ENCODE data around the gene CNTN1.

DNA sequence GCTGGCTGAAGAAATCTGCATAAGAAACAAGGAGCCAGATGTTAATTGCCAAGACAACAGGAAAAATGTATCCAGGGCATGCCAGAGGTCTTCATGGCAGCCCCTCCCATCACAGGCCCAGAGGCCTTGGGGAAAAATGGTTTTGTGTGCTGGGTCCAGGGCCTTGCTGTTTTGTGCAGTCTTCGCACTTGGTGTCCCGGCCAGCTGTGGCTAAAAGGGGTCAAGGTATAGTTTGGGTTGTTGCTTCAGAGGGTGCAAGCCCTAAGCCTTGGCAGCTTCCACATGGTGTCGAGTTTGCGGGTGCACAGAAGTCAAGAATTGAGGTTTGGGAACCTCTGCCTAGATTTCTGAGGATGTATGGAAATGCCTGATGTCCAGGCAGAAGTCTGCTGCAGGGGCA is 29.9 kb upstream of the CNTN1 start:
- TF ChIP-seq, protein P1, sequence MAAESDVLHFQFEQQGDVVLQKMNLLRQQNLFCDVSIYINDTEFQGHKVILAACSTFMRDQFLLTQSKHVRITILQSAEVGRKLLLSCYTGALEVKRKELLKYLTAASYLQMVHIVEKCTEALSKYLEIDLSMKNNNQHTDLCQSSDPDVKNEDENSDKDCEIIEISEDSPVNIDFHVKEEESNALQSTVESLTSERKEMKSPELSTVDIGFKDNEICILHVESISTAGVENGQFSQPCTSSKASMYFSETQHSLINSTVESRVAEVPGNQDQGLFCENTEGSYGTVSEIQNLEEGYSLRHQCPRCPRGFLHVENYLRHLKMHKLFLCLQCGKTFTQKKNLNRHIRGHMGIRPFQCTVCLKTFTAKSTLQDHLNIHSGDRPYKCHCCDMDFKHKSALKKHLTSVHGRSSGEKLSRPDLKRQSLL (tag by site-specific recombination; IDR thresholded peaks at IDR 0.05), result no peak
- no peak for TF ChIP-seq ZXDB (tag by site-specific recombination; IDR thresholded peaks at IDR 0.05)
- no peak for TF ChIP-seq ZNF629 (tag by site-specific recombination; IDR thresholded peaks at IDR 0.05)
- TF ChIP-seq, protein P2, sequence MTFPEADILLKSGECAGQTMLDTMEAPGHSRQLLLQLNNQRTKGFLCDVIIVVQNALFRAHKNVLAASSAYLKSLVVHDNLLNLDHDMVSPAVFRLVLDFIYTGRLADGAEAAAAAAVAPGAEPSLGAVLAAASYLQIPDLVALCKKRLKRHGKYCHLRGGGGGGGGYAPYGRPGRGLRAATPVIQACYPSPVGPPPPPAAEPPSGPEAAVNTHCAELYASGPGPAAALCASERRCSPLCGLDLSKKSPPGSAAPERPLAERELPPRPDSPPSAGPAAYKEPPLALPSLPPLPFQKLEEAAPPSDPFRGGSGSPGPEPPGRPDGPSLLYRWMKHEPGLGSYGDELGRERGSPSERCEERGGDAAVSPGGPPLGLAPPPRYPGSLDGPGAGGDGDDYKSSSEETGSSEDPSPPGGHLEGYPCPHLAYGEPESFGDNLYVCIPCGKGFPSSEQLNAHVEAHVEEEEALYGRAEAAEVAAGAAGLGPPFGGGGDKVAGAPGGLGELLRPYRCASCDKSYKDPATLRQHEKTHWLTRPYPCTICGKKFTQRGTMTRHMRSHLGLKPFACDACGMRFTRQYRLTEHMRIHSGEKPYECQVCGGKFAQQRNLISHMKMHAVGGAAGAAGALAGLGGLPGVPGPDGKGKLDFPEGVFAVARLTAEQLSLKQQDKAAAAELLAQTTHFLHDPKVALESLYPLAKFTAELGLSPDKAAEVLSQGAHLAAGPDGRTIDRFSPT (tag by site-specific recombination; IDR thresholded peaks at IDR 0.05), result no peak
- TF ChIP-seq ZNF350 (tag by site-specific recombination; IDR thresholded peaks at IDR 0.05), result no peak
- TF ChIP-seq, protein P3, sequence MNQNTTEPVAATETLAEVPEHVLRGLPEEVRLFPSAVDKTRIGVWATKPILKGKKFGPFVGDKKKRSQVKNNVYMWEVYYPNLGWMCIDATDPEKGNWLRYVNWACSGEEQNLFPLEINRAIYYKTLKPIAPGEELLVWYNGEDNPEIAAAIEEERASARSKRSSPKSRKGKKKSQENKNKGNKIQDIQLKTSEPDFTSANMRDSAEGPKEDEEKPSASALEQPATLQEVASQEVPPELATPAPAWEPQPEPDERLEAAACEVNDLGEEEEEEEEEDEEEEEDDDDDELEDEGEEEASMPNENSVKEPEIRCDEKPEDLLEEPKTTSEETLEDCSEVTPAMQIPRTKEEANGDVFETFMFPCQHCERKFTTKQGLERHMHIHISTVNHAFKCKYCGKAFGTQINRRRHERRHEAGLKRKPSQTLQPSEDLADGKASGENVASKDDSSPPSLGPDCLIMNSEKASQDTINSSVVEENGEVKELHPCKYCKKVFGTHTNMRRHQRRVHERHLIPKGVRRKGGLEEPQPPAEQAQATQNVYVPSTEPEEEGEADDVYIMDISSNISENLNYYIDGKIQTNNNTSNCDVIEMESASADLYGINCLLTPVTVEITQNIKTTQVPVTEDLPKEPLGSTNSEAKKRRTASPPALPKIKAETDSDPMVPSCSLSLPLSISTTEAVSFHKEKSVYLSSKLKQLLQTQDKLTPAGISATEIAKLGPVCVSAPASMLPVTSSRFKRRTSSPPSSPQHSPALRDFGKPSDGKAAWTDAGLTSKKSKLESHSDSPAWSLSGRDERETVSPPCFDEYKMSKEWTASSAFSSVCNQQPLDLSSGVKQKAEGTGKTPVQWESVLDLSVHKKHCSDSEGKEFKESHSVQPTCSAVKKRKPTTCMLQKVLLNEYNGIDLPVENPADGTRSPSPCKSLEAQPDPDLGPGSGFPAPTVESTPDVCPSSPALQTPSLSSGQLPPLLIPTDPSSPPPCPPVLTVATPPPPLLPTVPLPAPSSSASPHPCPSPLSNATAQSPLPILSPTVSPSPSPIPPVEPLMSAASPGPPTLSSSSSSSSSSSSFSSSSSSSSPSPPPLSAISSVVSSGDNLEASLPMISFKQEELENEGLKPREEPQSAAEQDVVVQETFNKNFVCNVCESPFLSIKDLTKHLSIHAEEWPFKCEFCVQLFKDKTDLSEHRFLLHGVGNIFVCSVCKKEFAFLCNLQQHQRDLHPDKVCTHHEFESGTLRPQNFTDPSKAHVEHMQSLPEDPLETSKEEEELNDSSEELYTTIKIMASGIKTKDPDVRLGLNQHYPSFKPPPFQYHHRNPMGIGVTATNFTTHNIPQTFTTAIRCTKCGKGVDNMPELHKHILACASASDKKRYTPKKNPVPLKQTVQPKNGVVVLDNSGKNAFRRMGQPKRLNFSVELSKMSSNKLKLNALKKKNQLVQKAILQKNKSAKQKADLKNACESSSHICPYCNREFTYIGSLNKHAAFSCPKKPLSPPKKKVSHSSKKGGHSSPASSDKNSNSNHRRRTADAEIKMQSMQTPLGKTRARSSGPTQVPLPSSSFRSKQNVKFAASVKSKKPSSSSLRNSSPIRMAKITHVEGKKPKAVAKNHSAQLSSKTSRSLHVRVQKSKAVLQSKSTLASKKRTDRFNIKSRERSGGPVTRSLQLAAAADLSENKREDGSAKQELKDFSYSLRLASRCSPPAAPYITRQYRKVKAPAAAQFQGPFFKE (tag by site-specific recombination; IDR thresholded peaks at IDR 0.05; ENCODE audit: borderline replicate concordance), result no peak
- TF ChIP-seq, protein P4, sequence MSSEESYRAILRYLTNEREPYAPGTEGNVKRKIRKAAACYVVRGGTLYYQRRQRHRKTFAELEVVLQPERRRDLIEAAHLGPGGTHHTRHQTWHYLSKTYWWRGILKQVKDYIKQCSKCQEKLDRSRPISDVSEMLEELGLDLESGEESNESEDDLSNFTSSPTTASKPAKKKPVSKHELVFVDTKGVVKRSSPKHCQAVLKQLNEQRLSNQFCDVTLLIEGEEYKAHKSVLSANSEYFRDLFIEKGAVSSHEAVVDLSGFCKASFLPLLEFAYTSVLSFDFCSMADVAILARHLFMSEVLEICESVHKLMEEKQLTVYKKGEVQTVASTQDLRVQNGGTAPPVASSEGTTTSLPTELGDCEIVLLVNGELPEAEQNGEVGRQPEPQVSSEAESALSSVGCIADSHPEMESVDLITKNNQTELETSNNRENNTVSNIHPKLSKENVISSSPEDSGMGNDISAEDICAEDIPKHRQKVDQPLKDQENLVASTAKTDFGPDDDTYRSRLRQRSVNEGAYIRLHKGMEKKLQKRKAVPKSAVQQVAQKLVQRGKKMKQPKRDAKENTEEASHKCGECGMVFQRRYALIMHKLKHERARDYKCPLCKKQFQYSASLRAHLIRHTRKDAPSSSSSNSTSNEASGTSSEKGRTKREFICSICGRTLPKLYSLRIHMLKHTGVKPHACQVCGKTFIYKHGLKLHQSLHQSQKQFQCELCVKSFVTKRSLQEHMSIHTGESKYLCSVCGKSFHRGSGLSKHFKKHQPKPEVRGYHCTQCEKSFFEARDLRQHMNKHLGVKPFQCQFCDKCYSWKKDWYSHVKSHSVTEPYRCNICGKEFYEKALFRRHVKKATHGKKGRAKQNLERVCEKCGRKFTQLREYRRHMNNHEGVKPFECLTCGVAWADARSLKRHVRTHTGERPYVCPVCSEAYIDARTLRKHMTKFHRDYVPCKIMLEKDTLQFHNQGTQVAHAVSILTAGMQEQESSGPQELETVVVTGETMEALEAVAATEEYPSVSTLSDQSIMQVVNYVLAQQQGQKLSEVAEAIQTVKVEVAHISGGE (tag by site-specific recombination; conservative IDR thresholded peaks at IDR 0.05; ENCODE audit: low read depth), result no peak

All from HEK293 (cell line).